Measurements from ENCODE around the gene POLN. TPM values are rescaled to one million over a fixed set of nuclear protein-coding genes. Genes with fewer than 3 reads are reported as not detected.

Gene POLN
- total and polyA plus RNA-seq, 2 experiments from 2014 or later, result 1.8 to 4.0 TPM

- no peaks in the 10 kb centered on the region for H3K9me2 ChIP-seq (ENCODE audit: insufficient read depth)
- Mint-ChIP-seq H3K27me3 (ENCODE audit: insufficient read depth, low read depth, poor library complexity) (peaks cover 7% of the 10 kb centered on the region), H3K9me3 (no peaks in the 10 kb centered on the region), H3K4me1 (no peaks in the 10 kb centered on the region), H3K27ac (no peak overlapping the region), H3K4me3 (no peak overlapping the region), H3K36me3 (ENCODE audit: low read depth) (no peaks in the 10 kb centered on the region; the same call in 2 of the 3 replicates)
- H2AFZ ChIP-seq, result no peak overlapping the region
- no peaks in the 10 kb centered on the region for H3K27me3 ChIP-seq (ENCODE audit: insufficient read depth)
- H4K20me1 ChIP-seq (replicated peaks; ENCODE audit: insufficient read depth), result no peaks in the 10 kb centered on the region
- no peak overlapping the region for H3K4me2 ChIP-seq
- DNase-seq (ENCODE audit: low spot score), result no peak
- no peaks in the 10 kb centered on the region for H3F3A ChIP-seq (replicated peaks; ENCODE audit: low read depth)
- H3K79me2 ChIP-seq (replicated peaks; ENCODE audit: insufficient read depth), result no peaks in the 10 kb centered on the region
- no peak overlapping the region for H3K27ac ChIP-seq (ENCODE audit: low read depth)
- no peaks in the 10 kb centered on the region for H3K36me3 ChIP-seq (ENCODE audit: insufficient read depth)
- ATAC-seq, result no peak
- no peak for TF ChIP-seq STAT1 (IDR thresholded peaks at IDR 0.05; ENCODE audit: unreplicated experiment)
- no peak for TF ChIP-seq ZNF462 (CRISPR knock-in tag; IDR thresholded peaks at IDR 0.05)
- TF ChIP-seq CREB1 (CRISPR knock-in tag; IDR thresholded peaks at IDR 0.05; ENCODE audit: low read depth), result no peak
- no peak for TF ChIP-seq NANOG (IDR thresholded peaks at IDR 0.05; ENCODE audit: borderline replicate concordance)
- TF ChIP-seq ETS1 (IDR thresholded peaks at IDR 0.05), result no peak
- no peak for TF ChIP-seq EZH2 (IDR thresholded peaks at IDR 0.05; ENCODE audit: low read depth, unreplicated experiment)
- no peak for TF ChIP-seq JUNB (IDR thresholded peaks at IDR 0.05; ENCODE audit: unreplicated experiment)
- no peak for TF ChIP-seq ZNF331 (CRISPR knock-in tag; IDR thresholded peaks at IDR 0.05; ENCODE audit: low read depth)
- TF ChIP-seq EZH2phosphoT487 (IDR thresholded peaks at IDR 0.05; ENCODE audit: unreplicated experiment), result no peak
- no peak for TF ChIP-seq REST (IDR thresholded peaks at IDR 0.05; ENCODE audit: unreplicated experiment)
- TF ChIP-seq ZNF114 (CRISPR knock-in tag; IDR thresholded peaks at IDR 0.05), result no peak
- TF ChIP-seq POLR2AphosphoS5 (IDR thresholded peaks at IDR 0.05; ENCODE audit: low read depth), result no peak
- TF ChIP-seq CTCF (conservative IDR thresholded peaks at IDR 0.05; ENCODE audit: low read depth in 2 of 2), result no peak
- H3K4me3 ChIP-seq, result no peak overlapping the region
- no peaks in the 10 kb centered on the region for H3K4me1 ChIP-seq (ENCODE audit: insufficient read depth)
Measured at GRCh38 chr4:2165391-2165790, 76.5 kb downstream of the POLN start.
